HG03521 (cell line): ENCODE data around the gene MED13.
"Not testable (repeated sequence)": the region's sequence is repeated elsewhere in the genome, so short reads cannot be mapped to it uniquely, and the experiment has no call there.

Experiments
- ATAC-seq: cut with Tn5 transposase; IDR thresholded peaks from one replicate; pipeline ENCODE4 v1.9.1; 2021; ENCODE audit warnings: mild to moderate bottlenecking, moderate library complexity; ENCODE audit not compliant: unreplicated experiment

Gene MED13

GRCh38 chr17:62003141-62003540 lies 61.9 kb downstream of the MED13 start:
- not testable (repeated sequence) for ATAC-seq

- no peak for ATAC-seq
Observed at GRCh38 chr17:62001105-62001504, 64.0 kb downstream of the MED13 start.

- ATAC-seq, result no peak
Observed at GRCh38 chr17:62000186-62000585, 64.9 kb downstream of the MED13 start.

GRCh38 chr17:61998534-61998933 lies 66.5 kb downstream of the MED13 start:
- not testable (repeated sequence) for ATAC-seq

GRCh38 chr17:61997664-61998063 lies 67.4 kb downstream of the MED13 start:
- no peak for ATAC-seq

- no peak for ATAC-seq
Observed at GRCh38 chr17:61996916-61997605, 68.0 kb downstream of the MED13 start.

- no peak for ATAC-seq
Observed at GRCh38 chr17:61989509-61989908, 75.6 kb downstream of the MED13 start.

GRCh38 chr17:61986898-61987297 lies 78.2 kb downstream of the MED13 start:
- ATAC-seq, result no peak

GRCh38 chr17:61984821-61985220 lies 80.3 kb downstream of the MED13 start:
- ATAC-seq, result no peak

- no peak for ATAC-seq
Observed at GRCh38 chr17:61981323-61981722, 83.8 kb downstream of the MED13 start.

- no peak for ATAC-seq
Observed at GRCh38 chr17:61980535-61980934, 84.5 kb downstream of the MED13 start.

GRCh38 chr17:61974115-61974514 lies 91.0 kb downstream of the MED13 start:
- ATAC-seq, result no peak

- no peak for ATAC-seq
Observed at GRCh38 chr17:61972311-61972710, 92.8 kb downstream of the MED13 start.

- no peak for ATAC-seq
Observed at GRCh38 chr17:61970030-61970429, 95.0 kb downstream of the MED13 start.

GRCh38 chr17:61968757-61969156 lies 96.3 kb downstream of the MED13 start:
- ATAC-seq, result no peak

- ATAC-seq, result no peak
Observed at GRCh38 chr17:61967729-61968128, 97.3 kb downstream of the MED13 start.

GRCh38 chr17:61966191-61966590 lies 98.9 kb downstream of the MED13 start:
- ATAC-seq, result no peak

- ATAC-seq, result no peak
Observed at GRCh38 chr17:61955619-61956018, 109.5 kb downstream of the MED13 start.

- ATAC-seq, result no peak
Observed at GRCh38 chr17:61947367-61948078, 117.6 kb downstream of the MED13 start.

- no peak for ATAC-seq
Observed at GRCh38 chr17:61946359-61946758, 118.7 kb downstream of the MED13 start.

- no peak for ATAC-seq
Observed at GRCh38 chr17:61943117-61943516, 122.0 kb downstream of the MED13 start.

- ATAC-seq, result no peak
Observed at GRCh38 chr17:61942085-61942484, 123.0 kb downstream of the MED13 start.

GRCh38 chr17:61928101-61928436 lies 137.0 kb downstream of the MED13 start:
- ATAC-seq, result no peak
